PC-3 (cell line): ENCODE results near the gene SHISAL2A.

Source experiments
- CTCF ChIP-seq: fragments of 300-600 bp; sonication (generic); conservative IDR thresholded peaks from 2 replicates; pipeline ENCODE4 v1.5.1; 2017; ENCODE audit warnings: antibody characterized with exemption, low read depth, mild to moderate bottlenecking, low read length
- EZH2 ChIP-seq: fragments of 300-600 bp; sonication (generic); IDR thresholded peaks from one replicate; pipeline ENCODE4 v1.6.1; 2017; ENCODE audit warnings: antibody characterized with exemption, mild to moderate bottlenecking, low read length; ENCODE audit not compliant: unreplicated experiment
- EZH2phosphoT487 ChIP-seq: fragments of 300-600 bp; sonication (generic); IDR thresholded peaks from 2 replicates; pipeline ENCODE4 v1.6.1; 2018; ENCODE audit warnings: mild to moderate bottlenecking, antibody characterized with exemption, low read length, borderline replicate concordance

DNA sequence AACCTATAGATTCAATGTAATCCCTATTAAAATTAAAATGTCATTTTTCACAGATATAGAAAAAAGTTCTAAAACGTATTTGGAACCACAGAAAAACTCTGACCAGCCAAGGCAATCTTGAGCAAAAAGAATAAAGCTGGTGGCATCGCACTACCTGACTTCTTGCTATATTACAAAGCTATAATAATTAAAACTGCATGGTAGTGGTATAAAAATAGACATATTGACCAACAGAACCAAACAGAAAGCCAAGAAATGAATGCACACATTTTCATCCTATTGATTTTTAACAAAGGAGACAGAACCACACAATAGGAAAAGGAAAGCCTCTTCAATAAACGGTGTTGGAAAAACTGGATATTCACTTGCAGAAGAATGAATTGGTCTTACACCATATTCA, 9.2 kb upstream of the SHISAL2A start:
- TF ChIP-seq EZH2, result no peak
- TF ChIP-seq CTCF, result no peak
- no peak for TF ChIP-seq EZH2phosphoT487
